A549 (cell line): ENCODE measurements around the gene CCDC61. TPM values are rescaled to one million over a fixed set of nuclear protein-coding genes. Genes with fewer than 3 reads are reported as not detected.

Experiments used
- ATAC-seq, 2 experiments: fragments of 200-7000 bp in 1 of 2; fragments of >200 bp in 1 of 2; cut with Nextera tagmentation in 1 of 2; cut with Tn5 transposase in 1 of 2; 3 replicates each; pipeline versions ENCODE4 v1.8.0 to v1.9.1; 2018 to 2020; ENCODE audit warnings: mild to moderate bottlenecking in 1 of 2, moderate library complexity in 1 of 2
- CTCF ChIA-PET: fragments of 300-600 bp; sonication (Branson Sonifier 250); formaldehyde crosslinking; extraction: SDS; loops from one replicate; lab custom pipeline; 2021; ENCODE audit warnings: antibody characterized with exemption, inconsistent platforms; lab: Yijun Ruan, JAX
- POLR2A ChIA-PET: fragments of 350-600 bp; formaldehyde crosslinking; extraction: SDS; loops from one replicate; lab custom pipeline; 2021; ENCODE audit warnings: antibody characterized with exemption, inconsistent platforms; lab: Yijun Ruan, JAX
- DNase-seq, 2 experiments: peaks; one replicate each; pipeline versions ENCODE4 v3.0.0 to v3.0.0-alpha.2; 2011 to 2016; ENCODE audit warnings: low read depth in 1 of 2, low spot score in 1 of 2
- FAIRE-seq: peaks from 2 replicates; lab custom pipeline; 2011; peaks lifted over from hg19 to GRCh38; lab: Jason Lieb, UNC
- H3K27ac ChIP-seq, 2 experiments: fragments of >200 bp; sonication (Bioruptor Twin); formaldehyde crosslinking; 3 replicates each; pipeline ENCODE4 v1.5.1; 2016 to 2017
- H3K4me1 ChIP-seq: fragments of >200 bp; sonication (Bioruptor Twin); formaldehyde crosslinking; 3 replicates; pipeline ENCODE4 v1.6.1; 2016
- H3K4me2 ChIP-seq: fragments of >200 bp; sonication (Bioruptor Twin); formaldehyde crosslinking; 3 replicates; pipeline ENCODE4 v1.6.1; 2016
- H3K4me3 ChIP-seq: fragments of >200 bp; sonication (Bioruptor Twin); formaldehyde crosslinking; 3 replicates; pipeline ENCODE4 v1.5.1; 2016
- H3K9me3 ChIP-seq: fragments of >200 bp; sonication (Bioruptor Twin); formaldehyde crosslinking; 3 replicates; pipeline ENCODE4 v1.6.1; 2016
- EHMT2 ChIP-seq: fragments of 200-600 bp; sonication (generic); IDR thresholded peaks from 2 replicates; pipeline ENCODE4 v1.6.1; 2016; ENCODE audit warnings: antibody characterized with exemption, low read depth, mild to moderate bottlenecking, moderate library complexity
- ESRRA ChIP-seq: fragments of 150-350 bp; IDR thresholded peaks from 2 replicates; pipeline ENCODE4 v1.6.1; 2014; ENCODE audit warnings: mild to moderate bottlenecking, low read length, borderline replicate concordance
- FOSL2 ChIP-seq, 2 experiments: fragments of 450-650 bp in 1 of 2; fragments of >200 bp in 1 of 2; sonication (Bioruptor Twin) in 1 of 2; formaldehyde crosslinking; IDR thresholded peaks; 2 replicates each; pipeline versions ENCODE4 v1.5.0 to v1.6.1; 2016 to 2020; ENCODE audit warnings: mild to moderate bottlenecking in 1 of 2, moderate library complexity in 1 of 2
- FOXS1 ChIP-seq: fragments of 250-450 bp; sonication (Bioruptor Pico); IDR thresholded peaks from 2 replicates; pipeline ENCODE4 v1.5.0; 2020; ENCODE audit warnings: mild to moderate bottlenecking, moderate library complexity
- GATA3 ChIP-seq: IDR thresholded peaks from 2 replicates; pipeline ENCODE4 v1.6.1; 2012; ENCODE audit warnings: borderline replicate concordance
- HDAC2 ChIP-seq: fragments of 200-600 bp; sonication (generic); IDR thresholded peaks from 2 replicates; pipeline ENCODE4 v1.6.1; 2016
- HEYL ChIP-seq: fragments of 250-450 bp; sonication (Bioruptor Pico); IDR thresholded peaks from 2 replicates; pipeline ENCODE4 v1.8.0; 2021; ENCODE audit warnings: mild to moderate bottlenecking, moderate library complexity
- HOXA7 ChIP-seq: fragments of 250-450 bp; sonication (Bioruptor Pico); IDR thresholded peaks from 2 replicates; pipeline ENCODE4 v1.5.0; 2020; ENCODE audit warnings: mild to moderate bottlenecking, moderate library complexity
- JUNB ChIP-seq: fragments of >200 bp; sonication (Bioruptor Twin); formaldehyde crosslinking; IDR thresholded peaks from 2 replicates; pipeline ENCODE4 v1.6.1; 2016
- KDM1A ChIP-seq: fragments of 200-600 bp; sonication (generic); IDR thresholded peaks from 2 replicates; pipeline ENCODE4 v1.6.1; 2016; ENCODE audit warnings: low read depth, mild to moderate bottlenecking
- MYC ChIP-seq: IDR thresholded peaks from 2 replicates; pipeline ENCODE4 v1.6.1; 2012; ENCODE audit warnings: mild to moderate bottlenecking, inconsistent platforms, low read length, improper control_type of control experiment, borderline replicate concordance
- NFE2L2 ChIP-seq: fragments of 150-350 bp; conservative IDR thresholded peaks from 2 replicates; pipeline ENCODE4 v1.6.1; 2014; ENCODE audit warnings: low read length
- POLR2AphosphoS2 ChIP-seq: conservative IDR thresholded peaks from 2 replicates; pipeline ENCODE4 v1.6.1; 2012; ENCODE audit warnings: low read length, improper control_type of control experiment, inconsistent platforms
- RARB ChIP-seq: fragments of 250-450 bp; sonication (Bioruptor Pico); IDR thresholded peaks from 2 replicates; pipeline ENCODE4 v1.8.0; 2021; ENCODE audit warnings: mild to moderate bottlenecking, moderate library complexity
- RFX5 ChIP-seq: fragments of 450-650 bp; IDR thresholded peaks from 2 replicates; pipeline ENCODE4 v1.7.1; 2014; ENCODE audit warnings: antibody characterized with exemption, mild to moderate bottlenecking, moderate library complexity
- SREBF2 ChIP-seq: fragments of 450-650 bp; IDR thresholded peaks from 2 replicates; pipeline ENCODE4 v1.6.1; 2014; ENCODE audit warnings: mild to moderate bottlenecking, moderate library complexity
- TFCP2L1 ChIP-seq: fragments of 250-450 bp; sonication (Bioruptor Pico); IDR thresholded peaks from 2 replicates; pipeline ENCODE4 v1.5.0; 2021; ENCODE audit warnings: mild to moderate bottlenecking
- TP53 ChIP-seq: fragments of 250-450 bp; sonication (Bioruptor Pico); IDR thresholded peaks from 2 replicates; pipeline ENCODE4 v1.5.0; 2021; ENCODE audit warnings: mild to moderate bottlenecking, moderate library complexity
- ZFP36 ChIP-seq: fragments of 450-650 bp; IDR thresholded peaks from 2 replicates; pipeline ENCODE4 v1.6.1; 2014; ENCODE audit warnings: borderline replicate concordance; ENCODE audit not compliant: partially characterized antibody
- WGBS: methylation state at CpG from one replicate; pipeline ENCODE4 v1.1.6; 2017; ENCODE audit errors: missing lambda C conversion rate; 5-methylcytosine and 5-hydroxymethylcytosine counted together
- polyA plus RNA-seq, 4 experiments: library from polyadenylated mRNA; depleted of rRNA in 3 of 4; stranded (reverse); fragments of >200 nt; fragmentation: RNase III in 1 of 4; extraction: RNeasy Plus Mini Kit Qiagen cat#74134 plus additional on column Dnase treatment in 1 of 4; gene quantifications; 2 replicates in 3 of 4; 3 replicates in 1 of 4; pipeline ENCODE4 v1.2.3, GENCODE V29; 2011 to 2017
- TF ChIP-seq, protein P1 (sequence below): fragments of 250-450 bp; sonication (Bioruptor Pico); IDR thresholded peaks from 2 replicates; pipeline ENCODE4 v1.5.0; 2021; ENCODE audit warnings: mild to moderate bottlenecking, moderate library complexity, borderline replicate concordance
- TF ChIP-seq, protein P2 (sequence below): IDR thresholded peaks from 2 replicates; pipeline ENCODE4 v1.6.1; 2012; ENCODE audit warnings: low read depth, borderline replicate concordance
- TF ChIP-seq, protein P3 (sequence below): fragments of >200 bp; sonication (Bioruptor Twin); formaldehyde crosslinking; IDR thresholded peaks from 2 replicates; pipeline ENCODE4 v1.6.1; 2016
- TF ChIP-seq, protein P4 (sequence below): fragments of 250-450 bp; sonication (Bioruptor Pico); IDR thresholded peaks from 2 replicates; pipeline ENCODE4 v1.5.0; 2020; ENCODE audit warnings: low read depth, mild to moderate bottlenecking, moderate library complexity
- TF ChIP-seq, protein P5 (sequence below): IDR thresholded peaks from 2 replicates; pipeline ENCODE4 v1.6.1; 2012
- TF ChIP-seq, protein P6 (sequence below): fragments of >200 bp; sonication (Bioruptor Twin); formaldehyde crosslinking; IDR thresholded peaks from 3 replicates; pipeline ENCODE4 v1.5.1; 2016

The CCDC61 gene
- polyA plus RNA-seq, 2 of the 4 experiments (the other 2 are of a cell fraction), result 3.2 to 8.2 TPM

DNA sequence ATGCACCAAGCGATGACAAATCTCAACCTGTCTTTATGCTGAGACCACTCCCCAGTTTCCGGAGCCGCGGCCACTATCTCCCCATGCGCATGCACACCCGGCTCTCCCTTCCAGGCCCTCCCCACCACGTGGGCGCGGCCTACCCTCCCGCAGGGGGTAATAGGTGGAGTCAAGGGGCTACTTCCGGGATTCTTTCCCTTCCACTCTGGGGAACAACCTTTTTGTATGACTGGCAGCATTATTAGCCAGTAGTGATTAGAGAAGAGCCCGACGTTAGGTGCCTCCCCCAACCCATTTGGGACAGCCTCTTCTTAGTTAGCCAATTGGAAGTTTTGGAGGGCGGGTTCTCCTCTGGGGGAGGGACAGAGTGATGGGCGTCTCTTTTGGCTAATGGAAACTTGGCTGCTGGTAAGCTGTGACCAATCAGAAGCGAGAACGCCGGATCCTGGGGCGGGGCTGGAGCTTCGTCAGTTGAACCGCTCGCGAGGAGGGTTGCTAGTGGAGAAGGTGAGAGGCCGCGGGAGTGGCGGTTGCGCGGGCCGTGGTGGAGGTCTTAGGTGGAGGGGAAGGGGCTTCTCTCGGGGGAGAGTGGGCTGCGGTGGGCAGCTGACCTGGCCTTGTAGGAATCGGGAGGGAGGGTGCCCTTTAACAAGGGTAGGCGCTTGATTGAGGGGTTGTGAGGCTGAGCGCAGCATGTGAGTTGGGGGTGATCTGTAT lies at the start of gene CCDC61 (continued):
- TF ChIP-seq TFCP2L1 (CRISPR knock-in tag), result no peak
- no peak for TF ChIP-seq GATA3
- TF ChIP-seq, protein P1, sequence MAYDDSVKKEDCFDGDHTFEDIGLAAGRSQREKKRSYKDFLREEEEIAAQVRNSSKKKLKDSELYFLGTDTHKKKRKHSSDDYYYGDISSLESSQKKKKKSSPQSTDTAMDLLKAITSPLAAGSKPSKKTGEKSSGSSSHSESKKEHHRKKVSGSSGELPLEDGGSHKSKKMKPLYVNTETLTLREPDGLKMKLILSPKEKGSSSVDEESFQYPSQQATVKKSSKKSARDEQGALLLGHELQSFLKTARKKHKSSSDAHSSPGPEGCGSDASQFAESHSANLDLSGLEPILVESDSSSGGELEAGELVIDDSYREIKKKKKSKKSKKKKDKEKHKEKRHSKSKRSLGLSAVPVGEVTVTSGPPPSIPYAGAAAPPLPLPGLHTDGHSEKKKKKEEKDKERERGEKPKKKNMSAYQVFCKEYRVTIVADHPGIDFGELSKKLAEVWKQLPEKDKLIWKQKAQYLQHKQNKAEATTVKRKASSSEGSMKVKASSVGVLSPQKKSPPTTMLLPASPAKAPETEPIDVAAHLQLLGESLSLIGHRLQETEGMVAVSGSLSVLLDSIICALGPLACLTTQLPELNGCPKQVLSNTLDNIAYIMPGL (CRISPR knock-in tag), result no peak
- TF ChIP-seq HEYL, result no peak
- TF ChIP-seq HDAC2, result no peak
- TF ChIP-seq RARB (CRISPR knock-in tag), result no peak
- TF ChIP-seq, protein P2, sequence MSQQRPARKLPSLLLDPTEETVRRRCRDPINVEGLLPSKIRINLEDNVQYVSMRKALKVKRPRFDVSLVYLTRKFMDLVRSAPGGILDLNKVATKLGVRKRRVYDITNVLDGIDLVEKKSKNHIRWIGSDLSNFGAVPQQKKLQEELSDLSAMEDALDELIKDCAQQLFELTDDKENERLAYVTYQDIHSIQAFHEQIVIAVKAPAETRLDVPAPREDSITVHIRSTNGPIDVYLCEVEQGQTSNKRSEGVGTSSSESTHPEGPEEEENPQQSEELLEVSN, result 0 out of 2 replicates have a peak, but pooled peaks have one; percentile 29
- TF ChIP-seq KDM1A, result no peak
- no peak for TF ChIP-seq EHMT2
- TF ChIP-seq HOXA7 (CRISPR knock-in tag), result no peak
- TF ChIP-seq, protein P3, sequence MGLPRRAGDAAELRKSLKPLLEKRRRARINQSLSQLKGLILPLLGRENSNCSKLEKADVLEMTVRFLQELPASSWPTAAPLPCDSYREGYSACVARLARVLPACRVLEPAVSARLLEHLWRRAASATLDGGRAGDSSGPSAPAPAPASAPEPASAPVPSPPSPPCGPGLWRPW, result no peak
- TF ChIP-seq ESRRA, result no peak
- no peak for TF ChIP-seq SREBF2
- no peak for TF ChIP-seq FOSL2 (IDR thresholded peaks at IDR 0.05)
- TF ChIP-seq FOSL2 (CRISPR knock-in tag; IDR thresholded peaks at IDR 0.05), result no peak
- TF ChIP-seq, protein P4, sequence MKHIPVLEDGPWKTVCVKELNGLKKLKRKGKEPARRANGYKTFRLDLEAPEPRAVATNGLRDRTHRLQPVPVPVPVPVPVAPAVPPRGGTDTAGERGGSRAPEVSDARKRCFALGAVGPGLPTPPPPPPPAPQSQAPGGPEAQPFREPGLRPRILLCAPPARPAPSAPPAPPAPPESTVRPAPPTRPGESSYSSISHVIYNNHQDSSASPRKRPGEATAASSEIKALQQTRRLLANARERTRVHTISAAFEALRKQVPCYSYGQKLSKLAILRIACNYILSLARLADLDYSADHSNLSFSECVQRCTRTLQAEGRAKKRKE (CRISPR knock-in tag), result no peak
- TF ChIP-seq ZFP36, result no peak
- peak; percentile 97 for TF ChIP-seq MYC
- no peak for TF ChIP-seq POLR2AphosphoS2
- no peak for TF ChIP-seq NFE2L2

DNA sequence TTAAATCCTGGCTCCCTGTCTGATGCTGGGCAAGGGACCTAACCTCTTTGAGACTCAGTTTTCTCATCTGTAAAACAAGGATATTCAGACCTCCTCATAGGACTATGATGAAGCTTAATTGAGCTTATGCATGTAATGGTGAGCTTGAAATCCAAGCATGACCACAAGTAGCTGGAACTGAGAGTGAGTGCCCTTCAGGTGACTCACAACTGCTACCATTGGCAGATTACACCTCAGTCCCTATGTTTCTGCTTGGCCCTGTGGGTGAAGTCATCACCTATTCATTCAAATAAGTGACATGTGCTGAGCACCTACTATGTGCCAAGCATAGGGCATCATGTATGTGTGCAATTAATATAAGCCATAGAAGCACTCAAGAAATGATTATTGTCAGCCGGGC lies 47.3 kb upstream of the CCDC61 start:
- FAIRE-seq (no peak), ATAC-seq (no peak), DNase-seq (no peak)
- H3K4me2 ChIP-seq, result no peak overlapping the region
- WGBS, result 88% methylated on average over 1 of the region's 1 CpG
- no peak overlapping the region for H3K27ac ChIP-seq
- ChIA-PET POLR2A (interaction anchor here (0.6 to 1.2 kb wide), 3 partner anchors 42 to 177 kb away, joined by 3 to 9 read pairs (median 6); no protein-coding TSS in a partner anchor), CTCF (interaction anchor here (0.5 to 2.0 kb wide), 4 partner anchors 20 to 473 kb away, joined by 3 to 5 read pairs (median 4); no protein-coding TSS in a partner anchor)
- H3K9me3 ChIP-seq, result 0 out of 3 replicates have a peak, but pooled peaks cover 4% of the 10 kb centered on the region
- H3K4me1 ChIP-seq, result peaks cover 5% of the 10 kb centered on the region
- TF ChIP-seq RFX5, result no peak
- TF ChIP-seq FOSL2 (IDR thresholded peaks at IDR 0.05), result no peak
- TF ChIP-seq FOSL2 (CRISPR knock-in tag; IDR thresholded peaks at IDR 0.05), result no peak
- TF ChIP-seq, protein P5, sequence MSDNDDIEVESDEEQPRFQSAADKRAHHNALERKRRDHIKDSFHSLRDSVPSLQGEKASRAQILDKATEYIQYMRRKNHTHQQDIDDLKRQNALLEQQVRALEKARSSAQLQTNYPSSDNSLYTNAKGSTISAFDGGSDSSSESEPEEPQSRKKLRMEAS, result no peak
- TF ChIP-seq HEYL, result no peak
- TF ChIP-seq JUNB, result no peak
- TF ChIP-seq, protein P6, sequence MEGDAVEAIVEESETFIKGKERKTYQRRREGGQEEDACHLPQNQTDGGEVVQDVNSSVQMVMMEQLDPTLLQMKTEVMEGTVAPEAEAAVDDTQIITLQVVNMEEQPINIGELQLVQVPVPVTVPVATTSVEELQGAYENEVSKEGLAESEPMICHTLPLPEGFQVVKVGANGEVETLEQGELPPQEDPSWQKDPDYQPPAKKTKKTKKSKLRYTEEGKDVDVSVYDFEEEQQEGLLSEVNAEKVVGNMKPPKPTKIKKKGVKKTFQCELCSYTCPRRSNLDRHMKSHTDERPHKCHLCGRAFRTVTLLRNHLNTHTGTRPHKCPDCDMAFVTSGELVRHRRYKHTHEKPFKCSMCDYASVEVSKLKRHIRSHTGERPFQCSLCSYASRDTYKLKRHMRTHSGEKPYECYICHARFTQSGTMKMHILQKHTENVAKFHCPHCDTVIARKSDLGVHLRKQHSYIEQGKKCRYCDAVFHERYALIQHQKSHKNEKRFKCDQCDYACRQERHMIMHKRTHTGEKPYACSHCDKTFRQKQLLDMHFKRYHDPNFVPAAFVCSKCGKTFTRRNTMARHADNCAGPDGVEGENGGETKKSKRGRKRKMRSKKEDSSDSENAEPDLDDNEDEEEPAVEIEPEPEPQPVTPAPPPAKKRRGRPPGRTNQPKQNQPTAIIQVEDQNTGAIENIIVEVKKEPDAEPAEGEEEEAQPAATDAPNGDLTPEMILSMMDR, result no peak
- no peak for TF ChIP-seq HDAC2
- TF ChIP-seq SREBF2, result no peak
- TF ChIP-seq FOXS1 (CRISPR knock-in tag), result no peak
- TF ChIP-seq NFE2L2, result no peak
- TF ChIP-seq TFCP2L1 (CRISPR knock-in tag), result no peak
- TF ChIP-seq TP53 (CRISPR knock-in tag), result no peak
- H3K4me3 ChIP-seq, result no peak overlapping the region
